ENCODE results near the gene DIPK1C.

DNA sequence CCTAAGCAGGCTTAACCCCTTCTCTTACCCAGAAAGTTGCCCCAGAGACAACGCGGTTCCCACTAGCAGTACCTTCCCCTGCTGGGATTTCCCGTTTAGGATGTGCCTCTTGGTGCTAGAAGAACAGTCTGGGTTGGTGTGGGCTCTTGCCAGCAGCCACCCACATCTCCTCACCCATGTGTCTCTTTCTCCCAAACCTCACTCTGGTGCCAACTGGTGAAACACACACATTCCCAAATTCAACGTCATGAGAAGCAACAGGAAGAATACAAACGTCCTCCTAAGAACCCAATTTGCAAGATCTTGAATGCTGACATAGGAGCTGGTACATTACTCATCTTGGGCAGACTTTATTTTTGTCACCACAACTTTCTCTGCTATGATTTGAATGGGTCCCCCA, 36.2 kb downstream of the DIPK1C start:
- TF ChIP-seq POLR2AphosphoS5 (IDR thresholded peaks at IDR 0.05) (no peak), POLR2A (IDR thresholded peaks at IDR 0.05) (no peak), CTCF (IDR thresholded peaks at IDR 0.05) (no peak), EP300 (IDR thresholded peaks at IDR 0.05) (no peak)

Measured in suprapubic skin (tissue), 4 donors.